Endothelial cell (in vitro differentiated cells): ENCODE results near the gene CSRP1. TPM values are rescaled to one million over a fixed set of nuclear protein-coding genes. Genes with fewer than 3 reads are reported as not detected.

ENCODE experiments used
- DNase-seq: peaks from one replicate; pipeline ENCODE4 v3.0.0; 2021; ENCODE audit warnings: low spot score
- H3K27ac Mint-ChIP-seq: one replicate; pipeline ENCODE4 v1.8.0; 2021; ENCODE audit warnings: mixed read lengths, inconsistent platforms; ENCODE audit not compliant: unreplicated experiment
- H3K27me3 Mint-ChIP-seq: one replicate; pipeline ENCODE4 v1.8.0; 2021; ENCODE audit warnings: mild to moderate bottlenecking, moderate library complexity, mixed read lengths, inconsistent platforms; ENCODE audit not compliant: unreplicated experiment
- H3K36me3 Mint-ChIP-seq: one replicate; pipeline ENCODE4 v1.8.0; 2021; ENCODE audit warnings: mild to moderate bottlenecking, low read depth, mixed read lengths, inconsistent platforms; ENCODE audit not compliant: unreplicated experiment
- H3K4me1 Mint-ChIP-seq: one replicate; pipeline ENCODE4 v1.8.0; 2021; ENCODE audit warnings: mild to moderate bottlenecking, mixed read lengths, inconsistent platforms; ENCODE audit not compliant: unreplicated experiment
- H3K4me3 Mint-ChIP-seq: one replicate; pipeline ENCODE4 v1.8.0; 2021; ENCODE audit warnings: mild to moderate bottlenecking, mixed read lengths, inconsistent platforms; ENCODE audit not compliant: unreplicated experiment
- H3K9me3 Mint-ChIP-seq: one replicate; pipeline ENCODE4 v1.8.0; 2021; ENCODE audit warnings: mixed read lengths, inconsistent platforms; ENCODE audit not compliant: unreplicated experiment
- total RNA-seq: library from RNA; stranded (reverse); fragmentation: NEBNext Ultra II Directional; extraction: Animal tissue kit (Norgen Biotek cat#: 25700); gene quantifications from one replicate; pipeline ENCODE4 v1.2.1, GENCODE V29; 2021; ENCODE audit not compliant: unreplicated experiment
- TF ChIP-seq, protein P1 (sequence below): fragments of 200-600 bp; sonication (generic); IDR thresholded peaks from one replicate; pipeline ENCODE4 v1.5.0; 2021; ENCODE audit warnings: antibody characterized with exemption; ENCODE audit not compliant: unreplicated experiment

CSRP1 gene
- total RNA-seq, 1 donor from 2014 or later = 111 TPM

DNA sequence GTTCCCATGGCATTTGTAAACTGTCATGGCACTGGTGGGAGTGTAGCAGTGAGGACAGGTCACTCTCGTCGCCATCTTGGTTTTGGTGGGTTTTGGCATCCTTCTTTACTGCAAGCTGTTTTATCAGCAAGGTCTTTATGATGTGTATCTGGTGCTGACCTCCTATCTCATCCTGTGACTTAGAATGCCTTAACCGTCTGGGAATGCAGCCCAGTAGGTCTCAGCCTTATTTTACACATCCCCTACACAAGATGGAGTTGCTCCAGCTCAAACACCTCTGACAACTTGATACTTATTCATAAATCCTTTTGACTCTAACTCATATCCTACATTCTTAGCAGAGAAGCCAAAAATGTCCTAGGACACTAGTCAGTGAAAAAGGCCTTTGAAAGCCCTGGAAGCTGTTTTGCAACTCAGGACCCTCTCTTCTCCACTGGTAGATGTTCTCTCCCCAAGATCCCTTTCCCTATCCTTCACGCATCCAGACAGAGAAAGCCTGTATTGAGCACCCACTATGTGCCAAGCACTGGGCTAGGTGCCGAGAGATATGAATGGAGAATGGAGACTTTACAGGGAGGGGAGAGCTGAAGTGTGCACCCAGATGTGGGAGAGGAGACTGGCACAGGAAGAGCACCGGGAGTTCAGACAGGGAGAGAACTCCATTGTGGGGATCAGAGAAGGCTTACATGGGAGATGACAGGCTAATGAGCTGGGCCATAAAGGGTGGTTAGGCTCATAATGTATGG, 6.7 kb upstream of the CSRP1 start:
- TF ChIP-seq, protein P1, sequence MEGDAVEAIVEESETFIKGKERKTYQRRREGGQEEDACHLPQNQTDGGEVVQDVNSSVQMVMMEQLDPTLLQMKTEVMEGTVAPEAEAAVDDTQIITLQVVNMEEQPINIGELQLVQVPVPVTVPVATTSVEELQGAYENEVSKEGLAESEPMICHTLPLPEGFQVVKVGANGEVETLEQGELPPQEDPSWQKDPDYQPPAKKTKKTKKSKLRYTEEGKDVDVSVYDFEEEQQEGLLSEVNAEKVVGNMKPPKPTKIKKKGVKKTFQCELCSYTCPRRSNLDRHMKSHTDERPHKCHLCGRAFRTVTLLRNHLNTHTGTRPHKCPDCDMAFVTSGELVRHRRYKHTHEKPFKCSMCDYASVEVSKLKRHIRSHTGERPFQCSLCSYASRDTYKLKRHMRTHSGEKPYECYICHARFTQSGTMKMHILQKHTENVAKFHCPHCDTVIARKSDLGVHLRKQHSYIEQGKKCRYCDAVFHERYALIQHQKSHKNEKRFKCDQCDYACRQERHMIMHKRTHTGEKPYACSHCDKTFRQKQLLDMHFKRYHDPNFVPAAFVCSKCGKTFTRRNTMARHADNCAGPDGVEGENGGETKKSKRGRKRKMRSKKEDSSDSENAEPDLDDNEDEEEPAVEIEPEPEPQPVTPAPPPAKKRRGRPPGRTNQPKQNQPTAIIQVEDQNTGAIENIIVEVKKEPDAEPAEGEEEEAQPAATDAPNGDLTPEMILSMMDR = no peak
- peaks cover 45% of the 10 kb centered on the region for H3K4me1 Mint-ChIP-seq
- no peak overlapping the region for H3K4me3 Mint-ChIP-seq
- no peak for DNase-seq
- no peaks in the 10 kb centered on the region for H3K9me3 Mint-ChIP-seq
- H3K27me3 Mint-ChIP-seq = peaks cover 4% of the 10 kb centered on the region
- peak overlapping the region; percentile 15 for H3K27ac Mint-ChIP-seq
- H3K36me3 Mint-ChIP-seq = no peaks in the 10 kb centered on the region

DNA sequence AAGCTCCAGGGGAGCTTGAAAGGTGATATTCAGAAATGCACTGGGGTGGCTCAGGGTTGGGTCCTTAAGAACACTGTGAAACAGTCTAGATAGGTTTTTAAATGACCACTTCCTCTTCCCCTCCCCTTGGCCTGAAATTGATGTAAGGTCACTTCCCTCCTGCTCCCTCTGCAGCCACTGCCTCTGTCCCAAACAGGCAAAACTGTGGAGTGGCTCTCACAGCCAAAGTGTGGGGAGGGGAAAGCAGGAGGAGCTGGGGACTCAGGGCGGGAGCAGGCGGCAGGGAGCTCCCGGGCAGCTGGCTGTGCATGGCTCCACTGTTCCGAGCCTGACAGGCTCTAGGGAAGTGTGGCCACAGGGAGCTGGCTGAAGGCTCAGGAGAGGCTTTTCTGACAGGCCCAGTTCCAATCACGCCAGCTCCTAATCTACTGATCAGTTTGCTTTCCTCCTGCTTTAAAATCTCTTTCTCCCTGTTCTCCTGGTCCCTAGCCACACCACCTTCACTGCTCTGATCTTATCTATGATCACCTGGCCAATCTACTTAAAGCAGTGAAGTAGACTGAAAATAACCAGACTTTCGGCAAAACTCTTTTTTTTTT, 5.1 kb upstream of the CSRP1 start:
- DNase-seq = peak; percentile 42
- H3K27ac Mint-ChIP-seq = no peak overlapping the region
- TF ChIP-seq, protein P1 = no peak
- H3K4me3 Mint-ChIP-seq = no peak overlapping the region
- peaks cover 9% of the 10 kb centered on the region for H3K27me3 Mint-ChIP-seq
- peaks cover 47% of the 10 kb centered on the region for H3K4me1 Mint-ChIP-seq
- no peaks in the 10 kb centered on the region for H3K9me3 Mint-ChIP-seq
- no peaks in the 10 kb centered on the region for H3K36me3 Mint-ChIP-seq

DNA sequence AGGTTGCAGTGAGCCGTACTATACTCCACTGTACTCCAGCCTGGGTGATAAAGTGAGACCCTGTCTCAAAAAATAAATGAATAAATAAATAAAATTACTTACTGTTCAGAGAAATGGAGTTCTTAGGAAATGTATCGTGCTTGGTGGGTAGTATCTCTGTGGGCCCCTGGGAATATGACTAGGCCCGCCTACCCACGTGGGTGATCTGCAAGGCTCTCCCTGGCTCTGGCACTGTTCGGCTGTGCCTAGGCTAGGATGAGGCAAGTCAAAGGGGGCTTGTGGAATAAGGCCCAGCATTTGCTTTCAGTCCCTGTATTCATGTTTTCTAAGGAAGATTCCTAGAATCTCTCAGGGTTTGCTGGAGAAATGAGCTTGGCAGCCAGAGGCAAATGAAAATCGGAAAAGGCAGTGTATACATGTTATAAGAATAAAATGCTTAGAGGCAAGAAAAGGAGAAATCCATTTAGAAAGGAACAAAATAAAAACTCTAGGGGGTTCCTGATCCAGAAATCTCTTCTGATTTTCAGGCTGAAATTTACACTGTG, 4.5 kb upstream of the CSRP1 start:
- Mint-ChIP-seq H3K4me3 (no peak overlapping the region), H3K36me3 (no peaks in the 10 kb centered on the region), H3K4me1 (peaks cover 47% of the 10 kb centered on the region), H3K27ac (no peak overlapping the region), H3K27me3 (peaks cover 9% of the 10 kb centered on the region), H3K9me3 (no peaks in the 10 kb centered on the region)
- DNase-seq = no peak
- TF ChIP-seq, protein P1 = no peak

DNA sequence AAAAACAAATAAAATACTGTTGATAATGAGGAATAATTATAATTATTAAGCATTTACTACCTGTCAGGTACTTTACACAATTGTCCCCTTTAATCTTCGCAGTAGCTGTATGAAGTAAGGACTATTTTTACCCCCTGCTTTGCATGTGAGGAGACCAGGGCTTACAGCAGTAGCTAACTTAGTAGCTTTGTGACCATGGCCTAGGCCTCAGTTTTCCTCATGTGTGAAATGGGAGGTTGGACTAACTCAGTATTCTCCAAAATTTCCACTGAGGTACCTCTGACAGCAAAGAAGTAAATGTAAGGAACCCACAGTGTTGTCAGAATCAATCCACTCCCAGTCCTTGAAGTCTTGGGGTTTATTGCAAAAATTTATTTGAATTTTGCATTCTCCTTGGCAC, 3.8 kb upstream of the CSRP1 start:
- DNase-seq = no peak

More for the DNA sequence above, 3.8 kb upstream of the CSRP1 start:
- Mint-ChIP-seq H3K27ac (no peak overlapping the region), H3K27me3 (peaks cover 11% of the 10 kb centered on the region), H3K9me3 (no peaks in the 10 kb centered on the region), H3K4me3 (no peak overlapping the region), H3K4me1 (peaks cover 50% of the 10 kb centered on the region), H3K36me3 (no peaks in the 10 kb centered on the region)
- TF ChIP-seq, protein P1 = no peak
